HPDE6-E6E7 (cell line): ENCODE measurements around the gene COL12A1.

Experiments used
- DNase-seq: peaks from one replicate; pipeline ENCODE4 v3.0.0; 2011; ENCODE audit warnings: missing footprints; ENCODE audit errors: extremely low spot score

COL12A1 gene

GRCh38 chr6:75041381-75041780 is 164.5 kb downstream of the COL12A1 start:
- DNase-seq, result no peak
